GM11168 (cell line): Measurements from ENCODE around the gene ANKRD33.

Source experiments
- in situ Hi-C: fragments of 300-500 bp; cut with MboI; formaldehyde crosslinking; loops from one replicate; pipeline ENCODE4 v1.12.0; 2022; ENCODE audit warnings: low sequenced_read_pairs; ENCODE audit not compliant: unreplicated experiment

The ANKRD33 gene

DNA sequence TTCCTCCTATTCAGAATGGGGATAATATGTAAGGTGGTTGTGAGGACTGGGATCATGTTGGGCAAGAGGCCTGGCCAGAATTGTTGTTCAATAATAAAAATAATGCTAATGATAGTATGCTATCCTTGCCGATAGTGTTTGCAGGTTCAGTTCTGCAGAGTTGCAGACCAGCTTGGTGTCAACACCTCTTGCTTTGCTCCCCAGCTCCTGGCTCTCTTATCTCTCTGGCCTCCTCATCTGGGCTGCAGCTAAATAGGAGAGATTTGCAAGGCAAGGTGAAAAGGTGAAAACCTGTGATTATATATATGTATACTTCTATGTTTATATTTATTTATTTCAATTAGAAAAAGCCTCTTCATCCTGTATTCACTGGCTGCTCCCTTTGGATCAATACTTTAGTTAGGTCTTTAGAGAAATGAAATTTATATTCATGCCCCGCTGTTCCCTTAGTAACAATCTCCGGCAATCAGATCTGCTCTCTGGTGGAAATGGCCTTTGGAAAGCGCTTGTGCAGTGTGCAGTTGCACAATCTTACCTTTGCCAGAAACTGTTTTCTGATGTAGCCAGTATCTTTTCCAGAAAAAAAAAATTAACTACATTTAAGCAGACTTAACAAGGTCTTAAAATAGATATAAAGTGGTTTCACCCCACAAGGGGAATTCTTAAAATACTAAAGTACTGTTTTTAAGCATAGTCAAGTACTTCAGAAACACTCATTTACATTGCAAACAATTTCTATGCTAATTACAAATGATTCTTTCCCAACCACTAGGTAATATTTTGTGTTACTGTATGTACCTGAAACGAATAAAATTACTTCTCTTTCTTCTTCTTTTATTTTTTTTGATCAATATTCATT lies 44.5 kb downstream of the ANKRD33 start:
- in situ Hi-C loops = no loop called here

DNA sequence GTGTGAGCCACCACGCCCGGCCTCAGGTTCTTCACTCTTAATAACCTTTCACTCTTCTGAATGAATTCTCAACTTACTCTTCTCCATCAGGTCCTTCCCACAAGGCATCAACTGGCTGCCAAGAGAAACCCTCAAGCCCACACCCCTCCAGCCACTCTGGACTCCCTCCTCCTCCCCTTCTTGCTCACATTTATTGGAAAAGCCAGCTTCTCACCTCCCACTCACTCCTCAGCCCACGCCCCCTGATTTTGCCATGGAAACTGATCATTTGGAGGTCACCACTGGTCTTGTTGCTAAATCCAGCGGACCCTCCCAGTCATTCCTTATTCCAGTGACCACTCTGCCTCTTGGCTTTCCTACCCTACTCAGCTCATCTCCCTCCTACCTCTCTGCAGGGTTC lies 46.2 kb downstream of the ANKRD33 start:
- in situ Hi-C loops = no loop called here

DNA sequence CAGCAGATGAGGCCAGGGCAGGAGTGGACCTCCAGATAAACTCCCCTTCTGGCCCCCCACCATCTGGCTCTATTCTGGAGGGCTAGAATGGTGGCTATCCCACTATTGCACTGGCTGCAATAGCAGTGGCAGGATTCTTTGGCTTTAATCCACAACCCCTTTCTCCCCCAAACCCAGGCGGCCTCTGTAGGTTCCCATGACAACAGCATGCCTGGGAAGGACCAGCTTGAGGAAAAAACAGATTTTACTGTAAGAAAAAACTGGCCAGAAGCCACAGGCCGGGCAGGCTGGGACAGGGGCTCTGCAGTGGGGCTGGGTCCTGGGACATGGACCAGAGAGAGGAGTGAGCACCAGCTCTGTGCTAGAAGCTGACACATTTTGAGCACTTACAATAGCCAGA lies 50.0 kb downstream of the ANKRD33 start:
- in situ Hi-C loops = no loop called here

DNA sequence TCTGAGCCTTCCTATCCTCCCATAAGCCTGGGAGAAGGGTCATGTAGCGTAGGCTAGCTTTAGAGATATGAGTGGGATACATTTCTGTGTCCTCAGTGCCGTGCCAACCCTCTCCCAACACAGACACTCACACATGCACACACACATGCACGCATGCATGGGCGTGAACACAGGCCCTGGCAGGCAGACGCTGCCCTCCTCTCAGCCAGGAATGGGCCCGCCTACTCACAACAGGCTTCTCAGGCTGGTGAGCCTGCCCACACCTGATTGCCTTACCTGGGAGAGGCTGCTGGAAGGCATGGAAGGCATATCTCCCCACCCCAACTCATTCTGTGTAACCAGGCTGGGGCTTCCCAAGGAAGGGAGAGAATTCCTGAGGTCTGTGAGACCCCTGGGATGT lies 50.8 kb downstream of the ANKRD33 start:
- in situ Hi-C loops = no loop called here

DNA sequence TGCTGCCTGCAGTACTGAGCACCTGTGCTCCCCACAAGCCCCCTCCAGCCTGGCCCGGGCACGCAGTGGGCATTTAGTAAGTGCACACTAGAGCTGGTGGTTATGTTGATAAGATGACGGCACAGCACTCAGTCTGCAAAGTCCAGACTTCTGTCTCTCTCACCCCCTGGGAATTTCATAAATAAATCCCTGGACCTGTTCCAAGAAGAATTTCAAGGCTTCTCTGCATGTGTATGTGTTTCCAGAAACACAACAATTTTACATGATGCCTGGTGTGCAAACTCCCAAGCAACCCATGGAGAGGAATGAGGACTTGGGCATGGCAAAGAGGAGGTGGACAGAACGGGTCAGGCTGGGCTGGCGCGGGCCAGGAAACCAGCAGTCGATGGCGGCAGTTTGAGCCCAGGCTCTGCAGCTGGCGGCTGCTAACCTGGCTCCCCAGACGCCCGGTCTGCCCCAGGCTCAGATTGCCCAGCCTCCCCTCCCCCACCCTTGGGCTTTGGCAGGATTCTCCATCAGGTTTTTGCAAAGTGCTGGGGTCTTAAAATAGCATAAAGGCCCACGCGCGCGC lies 53.2 kb downstream of the ANKRD33 start:
- in situ Hi-C loops = no loop called here
